SU-DHL-6 (cell line): ENCODE data around the gene UBLCP1.

Source experiments
- H2AFZ ChIP-seq: fragments of 200-600 bp; sonication (generic); 2 replicates; pipeline ENCODE4 v1.6.1; 2014; ENCODE audit warnings: low read depth, mild to moderate bottlenecking, moderate library complexity, mixed read lengths, antibody characterized with exemption, low read length; ENCODE audit not compliant: severe bottlenecking
- H3F3A ChIP-seq: fragments of 200-600 bp; shearing (Covaris generic); 2 replicates; pipeline ENCODE4 v1.6.0; 2016; ENCODE audit warnings: antibody characterized with exemption, mild to moderate bottlenecking; ENCODE audit not compliant: insufficient read depth
- H3K27ac ChIP-seq: fragments of 200-600 bp; sonication (generic); 2 replicates; pipeline ENCODE4 v1.5.1; 2016; ENCODE audit warnings: low read depth, mild to moderate bottlenecking, low read length, moderate library complexity, mixed read lengths
- H3K27me3 ChIP-seq: fragments of 200-600 bp; sonication (generic), shearing (Covaris generic); 2 replicates; pipeline ENCODE4 v1.6.0; 2014; ENCODE audit warnings: mild to moderate bottlenecking, low read length
- H3K36me3 ChIP-seq: fragments of 200-600 bp; sonication (generic); 2 replicates; pipeline ENCODE4 v1.6.1; 2014; ENCODE audit warnings: mild to moderate bottlenecking, low read length, mixed read lengths
- H3K4me2 ChIP-seq: fragments of 300-600, 200-600 bp; shearing (Covaris generic), sonication (generic); 2 replicates; pipeline ENCODE4 v1.6.0; 2014; ENCODE audit warnings: low read length, low read depth, mild to moderate bottlenecking; ENCODE audit not compliant: poor library complexity, severe bottlenecking
- H3K4me3 ChIP-seq: fragments of 200-600 bp; sonication (generic); 2 replicates; pipeline ENCODE4 v1.5.1; 2014; ENCODE audit warnings: antibody characterized with exemption, low read length, mild to moderate bottlenecking, mixed read lengths; ENCODE audit not compliant: insufficient read depth, poor library complexity, severe bottlenecking
- H3K79me2 ChIP-seq: fragments of 200-600 bp; sonication (generic); 2 replicates; pipeline ENCODE4 v1.6.1; 2014; ENCODE audit warnings: mild to moderate bottlenecking, low read length, moderate library complexity; ENCODE audit not compliant: insufficient read depth
- H3K9ac ChIP-seq: fragments of 200-600 bp; sonication (generic); 2 replicates; pipeline ENCODE4 v1.7.0; 2014; ENCODE audit warnings: mild to moderate bottlenecking, low read length
- H3K9me2 ChIP-seq: fragments of 200-600 bp; sonication (generic); replicated peaks from 2 replicates; pipeline ENCODE4 v1.6.1; 2014; ENCODE audit warnings: low read length; ENCODE audit not compliant: insufficient read depth
- H3K9me3 ChIP-seq: fragments of 200-600 bp; sonication (generic); 2 replicates; pipeline ENCODE4 v1.6.1; 2014; ENCODE audit warnings: low read length, mixed read lengths; ENCODE audit not compliant: insufficient read depth
- H4K20me1 ChIP-seq: fragments of 200-600 bp; sonication (generic); 2 replicates; pipeline ENCODE4 v1.6.1; 2014; ENCODE audit warnings: low read depth, mild to moderate bottlenecking, antibody characterized with exemption, low read length, moderate library complexity, mixed read lengths
- CTCF ChIP-seq: fragments of 200-600 bp; sonication (generic); IDR thresholded peaks from one replicate; pipeline ENCODE4 v1.5.1; 2017; ENCODE audit warnings: antibody characterized with exemption, mild to moderate bottlenecking, low read length, moderate library complexity; ENCODE audit not compliant: insufficient read depth, poor library complexity, severe bottlenecking
- EZH2phosphoT487 ChIP-seq: fragments of 200-600 bp; sonication (generic), shearing (Covaris generic); conservative IDR thresholded peaks from 2 replicates; pipeline ENCODE4 v1.6.1; 2018; ENCODE audit warnings: mild to moderate bottlenecking, antibody characterized with exemption, low read length, moderate library complexity, mixed read lengths

The UBLCP1 gene

GRCh38 chr5:159240301-159240870 is 22.7 kb upstream of the UBLCP1 start:
- no peaks in the 10 kb centered on the region for H3K9me3 ChIP-seq
- no peaks in the 10 kb centered on the region for H3K9me2 ChIP-seq
- no peak overlapping the region for H3K4me3 ChIP-seq
- H3K27ac ChIP-seq: no peak overlapping the region
- H4K20me1 ChIP-seq: no peaks in the 10 kb centered on the region
- H3K27me3 ChIP-seq: no peaks in the 10 kb centered on the region
- H3K9ac ChIP-seq: no peak overlapping the region
- H3F3A ChIP-seq: no peaks in the 10 kb centered on the region
- H3K79me2 ChIP-seq: no peaks in the 10 kb centered on the region
- no peaks in the 10 kb centered on the region for H3K36me3 ChIP-seq
- H2AFZ ChIP-seq: no peak overlapping the region
- TF ChIP-seq EZH2phosphoT487: no peak
- TF ChIP-seq CTCF: no peak
- H3K4me2 ChIP-seq: no peak overlapping the region

- H3K9me3 ChIP-seq: no peaks in the 10 kb centered on the region
- no peak overlapping the region for H3K4me2 ChIP-seq
- TF ChIP-seq CTCF: no peak
- TF ChIP-seq EZH2phosphoT487: no peak
- no peaks in the 10 kb centered on the region for H3K79me2 ChIP-seq
- H3K4me3 ChIP-seq: no peak overlapping the region
- no peak overlapping the region for H2AFZ ChIP-seq
- no peaks in the 10 kb centered on the region for H3F3A ChIP-seq
- H3K9ac ChIP-seq: no peak overlapping the region
- no peaks in the 10 kb centered on the region for H4K20me1 ChIP-seq
- H3K36me3 ChIP-seq: no peaks in the 10 kb centered on the region
- no peaks in the 10 kb centered on the region for H3K27me3 ChIP-seq
- no peak overlapping the region for H3K27ac ChIP-seq
- no peaks in the 10 kb centered on the region for H3K9me2 ChIP-seq
Observed at GRCh38 chr5:159241946-159242552, 21.0 kb upstream of the UBLCP1 start.

GRCh38 chr5:159242656-159243055 is 20.4 kb upstream of the UBLCP1 start:
- no peak overlapping the region for H3K9ac ChIP-seq
- no peak overlapping the region for H3K27ac ChIP-seq
- H3K36me3 ChIP-seq: no peaks in the 10 kb centered on the region
- no peaks in the 10 kb centered on the region for H3K27me3 ChIP-seq
- H4K20me1 ChIP-seq: no peaks in the 10 kb centered on the region
- H3K4me3 ChIP-seq: no peak overlapping the region
- H3K9me2 ChIP-seq: no peaks in the 10 kb centered on the region
- TF ChIP-seq CTCF (no peak), EZH2phosphoT487 (no peak)
- no peaks in the 10 kb centered on the region for H3K79me2 ChIP-seq
- H2AFZ ChIP-seq: no peak overlapping the region
- no peaks in the 10 kb centered on the region for H3K9me3 ChIP-seq
- no peaks in the 10 kb centered on the region for H3F3A ChIP-seq
- no peak overlapping the region for H3K4me2 ChIP-seq
